Coronary artery (tissue), 2 donors: ENCODE results near the gene ZNF165.
"Not testable (repeated sequence)": the region's sequence is repeated elsewhere in the genome, so short reads cannot be mapped to it uniquely, and the experiment has no call there.

Experiments used
- DNase-seq: peaks from one replicate; pipeline ENCODE4 v3.0.0-alpha.2; 2017; ENCODE audit warnings: low spot score
- H3K27ac ChIP-seq, 2 donors: fragments of 200-600 bp; sonication (generic); one replicate each; pipeline ENCODE4 v1.5.1; 2016 to 2019
- H3K4me3 ChIP-seq: fragments of 200-600 bp; sonication (generic); 2 replicates; pipeline ENCODE4 v1.5.1; 2016; ENCODE audit warnings: mild to moderate bottlenecking, moderate library complexity
- TF ChIP-seq, protein P1 (sequence below): fragments of 200-600 bp; sonication (generic); IDR thresholded peaks from one replicate; pipeline ENCODE4 v1.5.1; 2019; ENCODE audit warnings: antibody characterized with exemption

Gene ZNF165

DNA sequence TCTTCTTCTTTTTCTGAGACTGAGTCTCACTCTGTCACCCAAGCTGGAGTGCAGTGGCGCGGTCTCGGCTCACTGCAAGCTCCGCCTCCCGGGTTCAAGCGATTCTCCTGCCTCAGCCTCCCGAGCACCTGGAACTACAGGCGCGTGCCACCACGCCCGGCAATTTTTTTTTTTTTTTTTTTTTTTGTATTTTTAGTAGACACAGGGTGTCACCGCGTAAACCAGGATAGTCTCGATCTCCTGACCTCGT, at the start of gene ZNF165:
Gene ZNF165 (plus strand): TSS at position 188 of the 250 bp plus-strand sequence. CDS start 4,913 bp downstream, outside the sequence.
- not testable (repeated sequence) for DNase-seq
- peak within 1 kb of the TSS; percentile 81 to 87 for H3K27ac ChIP-seq
- H3K4me3 ChIP-seq = peak within 1 kb of the TSS; percentile 77

DNA sequence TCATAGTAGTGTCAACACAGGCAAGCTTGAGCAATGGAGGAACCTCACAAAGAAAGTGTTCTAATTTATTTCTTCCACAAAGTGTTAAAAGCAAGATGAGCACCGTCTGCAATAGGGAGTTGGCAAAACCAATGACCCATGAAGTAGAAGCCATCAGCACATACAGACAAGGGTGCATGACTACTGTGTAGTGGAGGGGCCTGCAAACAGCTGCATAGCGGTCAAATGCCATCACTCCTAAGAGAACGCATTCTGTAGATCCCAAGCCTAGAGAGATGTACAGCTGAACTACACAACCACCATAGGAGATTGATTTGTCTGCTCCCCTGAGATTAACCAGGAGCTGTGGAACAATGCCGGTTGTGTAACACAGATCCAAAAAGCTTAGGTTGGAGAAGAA, 26.8 kb upstream of the ZNF165 start:
- no peak overlapping the region for H3K4me3 ChIP-seq
- H3K27ac ChIP-seq = no peak overlapping the region
- TF ChIP-seq, protein P1, sequence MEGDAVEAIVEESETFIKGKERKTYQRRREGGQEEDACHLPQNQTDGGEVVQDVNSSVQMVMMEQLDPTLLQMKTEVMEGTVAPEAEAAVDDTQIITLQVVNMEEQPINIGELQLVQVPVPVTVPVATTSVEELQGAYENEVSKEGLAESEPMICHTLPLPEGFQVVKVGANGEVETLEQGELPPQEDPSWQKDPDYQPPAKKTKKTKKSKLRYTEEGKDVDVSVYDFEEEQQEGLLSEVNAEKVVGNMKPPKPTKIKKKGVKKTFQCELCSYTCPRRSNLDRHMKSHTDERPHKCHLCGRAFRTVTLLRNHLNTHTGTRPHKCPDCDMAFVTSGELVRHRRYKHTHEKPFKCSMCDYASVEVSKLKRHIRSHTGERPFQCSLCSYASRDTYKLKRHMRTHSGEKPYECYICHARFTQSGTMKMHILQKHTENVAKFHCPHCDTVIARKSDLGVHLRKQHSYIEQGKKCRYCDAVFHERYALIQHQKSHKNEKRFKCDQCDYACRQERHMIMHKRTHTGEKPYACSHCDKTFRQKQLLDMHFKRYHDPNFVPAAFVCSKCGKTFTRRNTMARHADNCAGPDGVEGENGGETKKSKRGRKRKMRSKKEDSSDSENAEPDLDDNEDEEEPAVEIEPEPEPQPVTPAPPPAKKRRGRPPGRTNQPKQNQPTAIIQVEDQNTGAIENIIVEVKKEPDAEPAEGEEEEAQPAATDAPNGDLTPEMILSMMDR = no peak
- no peak for DNase-seq

DNA sequence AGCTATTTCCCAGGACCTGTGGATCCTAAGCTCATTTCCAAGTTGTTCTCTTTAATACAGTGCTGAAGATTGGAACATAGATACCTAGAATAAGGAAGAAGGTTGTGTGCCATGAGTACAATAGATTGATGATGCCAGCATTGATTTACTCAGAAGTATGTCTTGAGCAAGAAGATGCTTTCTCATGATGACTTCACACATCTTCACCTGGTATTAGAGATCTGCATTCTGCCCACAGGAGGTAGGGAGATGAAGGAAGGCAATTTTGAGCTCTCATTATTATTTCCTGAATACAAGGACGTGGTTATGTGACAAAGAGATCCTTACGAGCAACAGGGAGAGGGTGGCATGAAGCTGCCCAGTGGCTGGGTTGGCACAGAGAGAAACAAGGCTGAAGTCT, 20.0 kb upstream of the ZNF165 start:
- no peak for DNase-seq

DNA sequence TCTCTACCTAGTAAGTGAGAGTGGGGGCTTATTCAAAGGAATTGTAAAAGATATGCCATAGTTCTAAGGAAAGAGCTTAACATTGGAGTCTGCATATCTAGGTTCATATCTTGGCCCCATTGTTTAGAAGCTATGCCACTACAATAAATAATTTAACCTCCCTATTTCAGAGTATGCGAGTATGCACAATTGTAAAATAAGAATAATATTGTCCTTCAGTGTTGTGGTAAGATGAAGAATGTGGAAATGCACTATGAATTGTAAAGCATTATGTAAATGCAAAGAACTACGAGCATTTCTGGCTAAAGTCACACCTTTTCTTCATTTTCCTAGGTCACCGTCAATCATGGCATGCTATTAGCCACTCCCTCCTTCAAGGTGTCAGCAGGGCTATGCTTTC, 16.1 kb upstream of the ZNF165 start:
- Histone ChIP-seq H3K4me3 (no peak overlapping the region), H3K27ac (no peak overlapping the region)
- DNase-seq = no peak
- TF ChIP-seq, protein P1 = no peak

More for the DNA sequence above, 20.0 kb upstream of the ZNF165 start:
- TF ChIP-seq, protein P1 = no peak
- no peak overlapping the region for H3K4me3 ChIP-seq
- no peak overlapping the region for H3K27ac ChIP-seq

DNA sequence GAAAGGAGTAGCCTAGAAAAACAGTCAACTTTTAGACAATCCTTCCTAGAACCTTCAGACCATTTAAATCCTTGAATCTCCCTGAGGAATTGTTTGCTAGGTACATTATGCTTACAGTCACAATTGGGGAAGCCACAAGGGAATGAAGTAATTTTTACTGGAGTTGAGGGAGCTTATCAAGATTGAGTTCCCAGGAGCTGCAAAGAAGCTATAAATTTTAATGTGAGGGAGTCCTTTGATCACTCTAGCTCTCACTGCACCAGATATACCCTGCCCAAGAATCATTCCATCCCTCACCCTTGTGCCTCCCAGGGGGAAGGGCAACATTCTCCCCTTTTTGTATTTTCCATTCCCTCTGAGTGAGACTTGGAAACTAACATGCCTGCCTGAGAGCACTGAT, 12.3 kb upstream of the ZNF165 start:
- no peak overlapping the region for H3K27ac ChIP-seq
- H3K4me3 ChIP-seq = no peak overlapping the region
- no peak for DNase-seq
- TF ChIP-seq, protein P1 = no peak

DNA sequence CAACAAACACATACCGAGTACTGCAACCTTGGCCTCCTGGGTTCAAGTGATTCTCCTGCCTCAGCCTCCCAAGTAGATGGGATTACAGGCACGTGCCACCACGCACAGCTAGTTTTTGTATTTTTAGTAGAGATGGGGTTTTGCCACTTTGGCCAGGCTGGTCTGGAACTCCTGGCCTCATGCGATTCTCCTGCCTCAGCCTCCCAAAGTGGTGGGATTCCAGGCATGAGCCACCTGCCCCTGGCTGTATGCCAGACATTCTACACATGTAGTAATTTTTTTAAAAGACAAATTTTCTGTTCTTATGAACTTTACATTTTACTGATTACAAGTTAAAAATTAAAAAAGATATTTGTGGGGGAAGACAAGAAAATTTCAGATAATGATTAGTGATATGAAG, 9.4 kb upstream of the ZNF165 start:
- not testable (repeated sequence) for H3K27ac ChIP-seq, H3K4me3 ChIP-seq, DNase-seq

DNA sequence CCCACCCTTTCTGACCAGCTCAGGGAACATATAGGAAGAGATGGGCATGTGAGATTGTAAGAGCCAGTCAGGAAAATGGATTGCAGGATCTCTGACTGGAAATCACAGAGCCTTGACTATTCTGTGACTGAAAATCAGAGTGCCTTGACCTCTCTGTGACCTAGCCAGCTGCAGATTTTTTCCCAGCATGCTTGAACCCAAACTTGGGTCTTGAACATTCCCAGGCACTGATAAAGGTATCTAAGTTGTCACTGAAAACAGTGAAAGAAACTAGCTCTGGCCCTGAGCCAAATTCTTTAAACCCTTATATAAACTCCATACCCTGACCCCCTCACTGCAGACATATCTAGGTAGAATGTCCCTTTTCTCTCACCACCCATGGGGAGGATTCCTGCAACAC, 2.3 kb upstream of the ZNF165 start:
- no peak overlapping the region for H3K4me3 ChIP-seq
- TF ChIP-seq, protein P1 = no peak
- no peak for DNase-seq
- H3K27ac ChIP-seq = no peak overlapping the region

DNA sequence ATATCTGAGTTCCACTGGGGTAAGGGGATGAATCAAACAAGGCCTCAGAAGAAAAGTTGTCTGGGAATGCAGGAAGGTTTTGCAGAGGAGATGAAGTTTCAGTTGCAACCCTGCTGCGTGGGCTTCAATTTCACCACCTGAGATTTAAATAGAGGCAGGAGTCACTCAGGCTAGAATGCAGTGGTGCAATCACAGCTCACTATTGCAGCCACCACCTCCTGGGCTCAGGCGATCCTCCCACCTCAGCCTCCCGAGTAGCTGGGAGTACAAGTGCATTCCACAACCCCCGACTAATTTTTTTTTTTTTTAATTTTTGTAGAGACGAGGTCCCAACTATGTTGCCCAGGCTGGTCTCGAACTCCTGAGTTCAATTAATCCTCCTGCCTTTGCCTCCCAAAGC, 1.5 kb upstream of the ZNF165 start:
- no peak for DNase-seq
- TF ChIP-seq, protein P1 = no peak
- H3K27ac ChIP-seq = no peak overlapping the region
- no peak overlapping the region for H3K4me3 ChIP-seq
